T-helper 1 cell treated with Interleukin-12 subunit alpha and Interleukin-12 subunit beta and Interleukin-4 antibody, amounts not matched to agents 30 ng/mL and 1 ng/mL, for 36 hours (primary cell): ENCODE results near the gene PDE1A. TPM values are rescaled to one million over a fixed set of nuclear protein-coding genes. Genes with fewer than 3 reads are reported as not detected.
"Not testable (repeated sequence)": the region's sequence is repeated elsewhere in the genome, so short reads cannot be mapped to it uniquely, and the experiment has no call there.

ENCODE experiments used
- intact Hi-C: fragments of 100-400 bp; cut with micrococcal nuclease; formaldehyde crosslinking; loops from one replicate; pipeline ENCODE4 v1.15.1; 2024
- total RNA-seq: library from RNA; stranded (reverse); gene quantifications from 2 replicates; pipeline ENCODE4 v1.2.3, GENCODE V29; 2022

The PDE1A gene
- total RNA-seq, 1 donor from 2014 or later: not detected

DNA sequence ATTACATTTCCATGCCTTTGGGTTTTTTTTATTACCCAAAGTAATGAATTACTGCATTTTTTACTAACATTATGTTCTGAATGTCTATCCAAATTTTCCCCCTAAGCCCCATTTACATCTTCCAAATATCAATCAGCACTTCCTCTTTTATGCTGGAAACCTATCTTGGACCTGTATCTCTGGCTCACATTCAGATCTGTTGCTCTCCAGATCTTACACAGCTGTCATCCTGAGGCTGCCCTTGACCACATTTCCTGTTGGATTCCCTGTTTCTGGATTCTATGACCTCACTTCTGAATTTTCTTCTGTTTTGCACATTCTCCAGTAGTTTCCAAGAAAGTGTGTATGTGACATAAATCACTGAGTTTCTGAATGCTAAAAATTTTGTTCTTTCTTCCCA is 146.7 kb downstream of the PDE1A start:
- intact Hi-C loops: no loop called here

DNA sequence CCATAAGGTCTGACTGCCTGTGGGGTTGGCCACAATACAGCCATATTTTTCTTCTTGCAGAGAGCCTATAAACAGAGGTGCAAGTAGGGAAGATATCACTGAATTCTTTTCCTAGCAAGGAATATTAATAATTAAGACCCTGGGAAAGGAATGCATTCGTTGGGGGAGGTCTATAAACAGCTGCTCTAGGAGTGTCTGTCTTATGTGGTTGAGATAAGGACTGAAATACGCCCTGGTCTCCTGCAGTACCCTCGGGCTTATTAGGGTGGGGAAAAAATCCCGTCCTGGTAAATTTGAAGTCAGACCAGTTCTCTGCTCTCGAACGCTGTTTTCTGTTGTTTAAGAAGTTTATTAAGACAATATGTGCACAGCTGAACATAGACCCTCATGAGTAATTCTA is 150.2 kb downstream of the PDE1A start:
- intact Hi-C loops: not testable (repeated sequence)

DNA sequence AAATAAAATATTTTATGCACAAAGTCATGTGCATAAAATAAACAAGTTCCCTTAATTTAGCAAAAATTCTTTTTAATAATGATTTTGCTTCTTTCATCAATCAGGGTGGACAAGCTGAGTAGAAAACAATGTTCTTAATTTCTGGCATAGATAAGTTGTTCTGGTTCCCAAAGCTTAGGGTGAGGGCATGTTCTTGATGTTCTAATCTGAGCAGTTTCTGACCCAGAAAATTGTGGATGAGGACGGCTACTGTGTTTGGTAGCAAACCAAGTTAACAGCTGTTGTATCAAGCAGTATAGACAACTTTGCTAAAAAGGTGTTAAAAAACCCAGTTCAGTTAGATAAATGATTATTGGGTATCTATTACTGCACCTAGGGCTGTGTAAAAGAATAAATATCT is 158.9 kb downstream of the PDE1A start:
- intact Hi-C loops: no loop called here

DNA sequence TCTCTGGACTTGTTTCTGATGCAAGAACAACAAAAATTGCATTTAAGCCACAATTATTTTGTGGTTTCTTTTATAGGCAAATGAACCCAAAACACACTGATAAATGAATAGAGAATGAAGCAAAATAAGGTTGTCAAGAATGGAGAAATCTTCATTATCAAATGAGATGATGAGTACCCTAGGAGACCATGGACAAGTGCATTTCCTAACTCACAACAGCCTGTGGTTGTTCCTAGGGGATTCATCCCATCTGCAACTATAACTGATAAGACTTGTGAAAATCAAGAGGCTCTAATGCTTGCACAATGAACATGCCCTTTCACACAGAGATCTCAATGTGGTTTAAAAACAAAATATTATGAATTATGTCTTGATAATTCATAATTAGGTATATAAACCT is 159.9 kb downstream of the PDE1A start:
- intact Hi-C loops: no loop called here

DNA sequence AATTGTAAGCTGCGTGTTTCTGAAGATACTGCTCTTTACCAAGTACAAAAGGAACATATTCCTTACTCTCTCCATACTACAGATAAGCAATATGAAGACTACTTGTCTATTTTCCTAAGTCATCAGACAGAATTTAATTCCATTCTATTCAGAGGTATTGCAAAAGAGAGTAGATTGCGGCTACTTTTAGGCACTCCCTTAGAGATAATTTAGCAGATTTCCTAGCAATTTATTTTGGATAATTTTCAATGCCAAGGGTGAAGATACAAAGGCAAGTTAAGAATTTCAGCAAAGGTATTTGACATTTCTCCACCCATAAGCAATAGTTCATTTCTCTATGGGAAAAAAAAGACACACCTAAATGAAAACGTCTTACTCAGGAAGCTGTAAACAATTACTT is 161.1 kb downstream of the PDE1A start:
- intact Hi-C loops: no loop called here

DNA sequence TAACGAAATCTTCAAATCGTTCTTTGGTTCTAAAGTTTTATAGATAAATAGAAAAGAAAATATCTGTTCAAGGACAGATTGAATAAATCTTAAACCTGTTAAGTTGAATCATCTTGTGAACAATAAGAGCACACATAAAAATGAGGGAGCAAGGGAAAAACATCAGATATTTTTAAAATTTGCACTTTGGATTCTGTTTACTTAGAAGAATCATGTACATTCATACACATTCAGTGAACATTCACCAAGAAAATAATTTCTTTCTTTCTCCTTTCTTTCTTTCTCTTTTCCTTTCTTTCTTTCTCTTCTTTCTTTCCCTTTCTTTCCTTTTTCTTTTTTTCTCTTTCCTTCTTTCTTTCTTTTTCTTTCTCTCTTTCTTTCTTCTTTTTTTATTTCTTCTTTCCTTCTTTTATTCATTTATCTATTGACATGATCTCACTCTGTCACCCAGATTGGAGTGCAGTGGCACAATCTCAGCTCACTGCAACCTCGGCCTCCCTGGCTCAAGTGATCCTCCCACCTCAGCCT is 164.9 kb downstream of the PDE1A start:
- intact Hi-C loops: no loop called here

DNA sequence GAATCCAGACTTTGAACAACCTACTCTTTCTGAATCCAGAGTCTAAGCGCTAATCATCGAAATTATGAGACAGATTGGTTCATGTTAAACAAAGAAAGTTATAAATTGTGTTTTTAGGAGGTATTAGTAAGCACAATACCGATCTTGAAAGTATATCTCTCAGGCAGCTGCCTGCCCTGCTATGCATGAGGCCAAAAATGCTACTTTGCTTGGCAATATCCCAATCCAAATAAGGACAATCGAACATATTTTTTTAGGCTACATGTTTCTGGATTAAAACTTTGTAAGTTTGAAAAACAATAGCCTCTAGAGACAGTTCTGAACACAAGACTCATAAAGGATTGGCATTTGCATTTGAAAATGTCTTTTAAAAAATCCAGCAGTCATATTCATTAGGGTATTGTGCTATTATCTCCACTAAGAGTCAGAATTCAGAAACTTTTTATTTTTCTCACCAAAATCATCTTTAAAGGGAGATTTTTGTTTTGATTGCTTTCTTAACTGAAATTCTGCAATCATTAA is 167.1 kb downstream of the PDE1A start:
- intact Hi-C loops: no loop called here

DNA sequence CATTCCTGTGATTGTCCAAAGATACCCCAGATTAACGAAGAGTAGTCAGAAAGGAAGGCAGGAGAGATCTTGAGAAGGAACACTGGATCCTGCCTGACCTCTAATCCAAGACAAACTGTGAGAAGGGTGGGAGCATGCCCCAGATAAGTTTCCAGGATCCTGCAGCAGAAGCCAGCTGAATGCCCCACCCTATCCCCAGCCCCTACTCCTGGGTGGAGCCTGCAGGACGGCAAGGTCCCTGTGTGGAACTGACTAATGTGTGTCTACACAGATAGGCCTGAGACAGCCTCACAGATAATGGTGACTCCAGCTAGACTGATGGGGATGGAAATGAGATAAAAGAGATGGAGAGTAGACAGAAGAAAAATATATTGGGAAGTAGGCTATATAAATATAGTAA is 174.3 kb downstream of the PDE1A start:
- intact Hi-C loops: no loop called here

DNA sequence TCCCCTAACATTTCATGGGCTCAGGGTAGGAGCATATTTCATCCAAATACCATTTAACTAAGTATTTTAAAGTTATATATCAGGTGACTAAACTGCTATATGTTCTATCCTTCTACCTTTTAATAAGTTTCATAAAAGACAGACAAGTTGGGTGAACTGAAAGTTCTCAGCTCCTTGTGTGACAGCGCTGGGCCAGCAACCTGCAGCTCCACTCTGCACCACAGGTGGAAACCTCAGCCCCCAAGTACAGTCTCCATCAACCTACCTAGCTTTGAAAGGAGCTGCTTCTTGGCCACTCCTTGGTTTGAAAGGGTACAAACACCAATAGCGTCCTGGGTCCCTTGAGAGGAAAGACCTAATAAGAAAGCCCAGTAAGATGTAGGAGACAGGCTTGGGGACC is 177.9 kb downstream of the PDE1A start:
- intact Hi-C loops: no loop called here

DNA sequence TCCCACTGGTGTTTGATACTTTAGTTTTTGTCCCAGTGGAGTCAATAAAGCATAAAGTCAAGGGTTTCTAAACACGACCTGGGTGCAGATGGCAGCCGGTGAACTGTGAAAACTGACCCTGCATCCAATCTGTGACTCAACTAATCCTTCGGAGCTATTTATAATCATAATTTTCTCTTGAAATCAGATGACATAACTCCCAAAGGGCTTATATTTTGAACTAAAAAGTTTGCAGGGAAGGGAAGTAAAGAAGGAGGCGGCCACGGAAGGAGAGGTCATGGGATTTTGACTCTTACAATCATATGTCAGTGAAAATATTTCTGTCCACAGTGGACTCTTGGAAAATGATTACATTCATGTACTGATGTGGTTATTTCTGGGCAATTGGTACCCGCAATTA is 178.5 kb downstream of the PDE1A start:
- intact Hi-C loops: no loop called here

DNA sequence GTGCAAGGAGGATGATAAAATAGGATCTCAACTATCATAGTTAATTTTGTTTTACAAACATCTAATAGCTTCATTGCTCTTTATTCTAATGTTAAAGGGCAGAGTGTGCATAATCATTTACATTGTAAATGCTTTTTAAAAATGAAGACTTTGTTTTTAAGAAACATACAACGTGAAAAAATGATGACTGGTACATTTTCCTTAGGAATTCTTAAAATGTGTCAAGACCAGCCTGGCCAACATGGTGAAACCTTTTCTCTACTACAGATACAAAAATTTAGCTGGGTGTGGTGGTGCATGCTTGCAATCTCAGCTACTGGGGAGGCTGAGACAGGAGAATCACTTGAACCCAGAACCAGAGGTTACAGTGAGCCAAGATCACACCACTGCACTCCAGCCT is 179.0 kb downstream of the PDE1A start:
- intact Hi-C loops: no loop called here

DNA sequence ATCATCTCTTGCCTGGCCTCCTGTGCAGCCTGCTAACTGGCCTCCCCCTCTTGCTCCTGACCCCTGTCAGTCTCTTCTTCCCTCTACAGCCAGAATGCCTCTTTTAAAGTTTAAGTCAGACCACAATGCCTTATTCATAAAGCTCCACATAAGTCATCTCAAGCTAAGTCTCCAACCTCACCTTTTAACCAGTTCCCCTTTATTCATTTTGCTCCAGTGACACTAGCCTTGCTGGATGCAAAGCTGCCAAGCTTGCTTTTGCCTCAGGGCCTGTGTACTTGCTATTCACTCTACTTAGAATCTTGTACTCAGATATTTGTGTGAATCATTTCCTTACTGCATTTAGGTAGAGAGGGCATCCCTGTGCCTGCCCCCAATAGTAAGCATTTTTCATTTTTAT is 180.9 kb downstream of the PDE1A start:
- intact Hi-C loops: no loop called here

DNA sequence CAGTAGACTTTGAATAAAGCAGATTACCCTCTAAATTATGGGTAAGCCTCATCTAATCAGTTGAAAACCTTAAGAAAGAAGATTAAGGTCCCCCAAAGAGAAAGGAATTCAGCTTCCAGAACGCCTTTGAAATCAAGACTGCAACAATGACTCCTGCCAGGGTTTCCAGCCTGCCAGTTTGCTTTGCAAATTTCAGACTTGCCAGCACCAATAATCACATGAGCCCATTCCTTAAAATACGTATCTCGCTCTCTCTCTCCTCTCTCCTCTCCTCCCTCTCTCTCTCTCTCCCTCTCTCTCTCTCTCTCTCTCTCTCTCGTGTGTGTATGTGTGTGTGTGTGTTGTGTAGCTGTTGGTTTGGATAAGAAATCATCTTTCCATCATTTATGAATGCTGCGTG is 184.2 kb downstream of the PDE1A start:
- intact Hi-C loops: no loop called here

DNA sequence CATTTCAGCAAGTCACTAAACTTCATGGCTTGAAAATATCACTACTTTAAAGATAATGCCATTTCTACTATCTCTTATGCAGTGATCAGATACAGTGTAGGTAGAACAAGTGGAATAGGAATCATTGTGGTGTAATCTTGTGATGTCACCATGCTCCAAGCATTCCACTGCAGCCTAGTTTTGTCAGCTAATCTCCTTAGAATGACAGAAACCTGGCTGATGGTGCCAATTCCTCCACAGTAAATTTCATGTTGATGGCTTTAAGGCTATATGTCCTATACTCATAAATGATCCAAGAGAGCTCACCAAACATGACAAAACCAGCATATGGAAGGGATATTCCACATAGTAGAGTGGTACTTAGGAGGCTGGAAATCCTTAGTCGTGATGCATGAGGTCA is 184.9 kb downstream of the PDE1A start:
- intact Hi-C loops: no loop called here

DNA sequence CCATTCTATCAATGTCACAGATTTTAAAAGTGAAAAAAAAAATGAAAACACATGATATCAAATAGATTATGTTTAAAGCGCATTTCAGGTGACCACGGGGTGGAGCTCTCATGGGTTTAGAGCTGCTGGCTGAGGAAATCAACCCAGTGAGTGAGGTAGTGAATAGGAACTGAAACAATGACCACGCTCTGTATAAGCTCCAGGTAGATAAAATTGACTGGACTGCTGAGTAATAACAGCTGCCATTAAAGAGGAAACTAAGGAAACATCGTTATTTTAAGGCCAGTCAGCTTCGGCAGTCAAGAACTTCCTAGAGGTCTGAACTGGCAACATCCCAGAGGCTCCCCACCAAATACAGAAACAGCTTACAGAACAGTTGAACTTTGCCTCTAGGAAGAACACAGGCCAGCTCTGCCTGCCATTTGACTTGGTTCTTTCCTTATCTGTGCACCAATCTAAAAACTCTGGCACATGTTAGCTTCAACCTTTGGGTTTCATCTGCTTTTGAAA is 185.9 kb downstream of the PDE1A start:
- intact Hi-C loops: loop anchor here (1.0 kb wide), 2 partner anchors 409 to 739 kb away; no protein-coding TSS in a partner anchor

DNA sequence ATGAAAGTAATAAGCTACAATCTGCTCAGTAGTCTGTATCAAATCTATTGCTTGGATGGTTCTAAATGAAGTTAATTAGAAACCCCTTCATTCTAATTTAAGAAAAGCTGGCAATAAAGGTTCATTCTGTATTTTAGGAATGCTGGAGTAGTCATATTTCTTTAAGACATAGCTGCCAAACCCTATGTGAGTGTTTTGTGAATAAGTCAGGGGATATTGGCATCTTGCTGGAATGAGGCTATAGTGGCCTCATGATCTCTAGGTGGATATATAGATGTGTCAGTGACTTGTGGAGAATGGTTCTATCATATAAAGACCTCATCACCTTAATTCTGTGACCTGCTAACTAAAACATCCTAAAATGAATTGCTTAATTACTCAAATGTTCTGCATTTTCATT is 196.3 kb downstream of the PDE1A start:
- intact Hi-C loops: no loop called here

DNA sequence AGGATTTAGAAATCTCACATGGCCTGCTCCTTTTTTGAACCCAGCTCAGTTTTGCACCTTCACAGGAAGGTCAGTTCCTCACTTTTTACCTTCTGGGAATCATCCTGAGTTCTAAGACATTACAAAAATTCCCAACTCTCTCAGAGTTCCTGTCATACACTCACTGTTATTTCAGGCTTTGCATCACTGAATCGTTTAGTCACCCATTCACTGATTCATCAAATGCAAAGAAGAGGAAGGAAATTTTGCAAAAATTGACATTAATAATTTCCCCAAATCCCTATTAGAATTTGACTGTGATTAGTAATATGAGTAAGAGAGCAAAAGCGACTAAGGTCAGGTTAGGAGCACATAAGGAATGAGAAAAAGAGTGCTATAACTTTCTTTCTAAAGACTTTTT is 197.5 kb downstream of the PDE1A start:
- intact Hi-C loops: no loop called here

DNA sequence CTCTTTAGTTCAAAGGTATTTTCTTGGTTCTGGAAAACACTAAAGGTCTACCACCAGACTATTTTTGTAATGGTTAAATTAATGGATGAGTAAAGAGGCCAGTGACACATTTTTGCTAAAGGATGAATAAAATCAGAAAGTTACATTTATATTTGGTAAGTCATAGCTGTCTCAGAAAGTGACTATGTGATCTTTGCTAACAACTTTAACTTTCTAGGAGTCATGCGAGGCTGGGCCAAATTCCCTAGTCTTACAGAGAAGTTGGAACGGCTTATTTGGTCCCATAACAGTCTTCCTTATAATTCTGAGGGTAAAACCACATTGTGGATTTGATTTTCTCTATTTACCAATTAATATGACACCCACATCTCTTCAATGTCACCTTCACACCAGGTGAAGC is 198.1 kb downstream of the PDE1A start:
- intact Hi-C loops: no loop called here

DNA sequence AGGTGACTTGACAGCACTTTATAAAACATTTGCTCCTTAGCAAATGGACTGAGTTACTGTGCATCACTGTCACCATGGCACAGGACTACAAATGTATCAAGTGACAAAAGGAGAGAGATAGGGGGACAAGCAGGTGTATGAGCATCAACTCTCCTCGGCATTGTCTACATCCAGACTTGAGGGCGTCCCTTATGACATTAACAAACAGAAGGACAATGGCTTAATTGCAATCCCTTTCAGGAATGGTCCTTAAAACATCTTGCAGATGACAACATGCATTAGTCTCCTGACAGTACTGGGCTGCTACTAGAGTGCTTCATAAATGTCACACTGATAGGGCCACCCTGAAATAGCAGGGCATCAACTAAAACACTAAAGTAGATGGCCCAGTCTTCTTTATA is 198.8 kb downstream of the PDE1A start:
- intact Hi-C loops: no loop called here

DNA sequence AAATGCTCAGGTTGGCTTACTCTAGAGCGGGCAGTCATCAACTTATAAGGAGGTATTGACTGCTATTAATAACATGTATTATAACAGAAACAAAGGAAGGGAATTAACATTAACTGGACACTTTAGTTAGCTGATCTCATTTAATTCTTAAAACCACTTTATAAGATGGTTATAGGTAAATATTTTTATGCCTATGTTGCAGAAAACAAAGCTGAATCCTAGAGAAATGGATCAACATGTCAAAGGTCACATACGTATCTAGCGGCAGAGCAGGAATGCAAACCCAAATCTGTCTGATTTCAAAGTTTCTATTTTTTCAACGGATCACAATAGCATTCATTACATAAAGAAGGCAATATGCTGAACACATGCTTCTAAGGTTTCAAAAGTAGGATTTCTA is 200.0 kb downstream of the PDE1A start:
- intact Hi-C loops: no loop called here

DNA sequence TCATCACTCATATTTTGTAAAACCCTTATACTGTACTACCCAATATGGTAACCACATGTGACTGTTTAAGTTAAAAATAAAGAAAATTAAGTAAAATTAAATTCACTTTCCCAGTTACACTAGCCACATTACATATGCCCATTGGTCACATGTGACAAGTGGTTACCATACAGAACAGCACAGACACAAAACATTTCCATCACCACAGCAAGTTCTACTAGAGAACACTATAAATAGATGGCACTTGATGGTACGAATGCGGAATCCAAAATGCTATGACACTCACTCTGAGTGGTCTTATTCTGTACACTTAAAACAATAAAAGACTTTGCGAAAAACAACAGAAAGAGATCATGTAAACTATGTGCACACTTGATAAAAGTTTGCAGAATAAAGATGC is 202.2 kb downstream of the PDE1A start:
- intact Hi-C loops: no loop called here

DNA sequence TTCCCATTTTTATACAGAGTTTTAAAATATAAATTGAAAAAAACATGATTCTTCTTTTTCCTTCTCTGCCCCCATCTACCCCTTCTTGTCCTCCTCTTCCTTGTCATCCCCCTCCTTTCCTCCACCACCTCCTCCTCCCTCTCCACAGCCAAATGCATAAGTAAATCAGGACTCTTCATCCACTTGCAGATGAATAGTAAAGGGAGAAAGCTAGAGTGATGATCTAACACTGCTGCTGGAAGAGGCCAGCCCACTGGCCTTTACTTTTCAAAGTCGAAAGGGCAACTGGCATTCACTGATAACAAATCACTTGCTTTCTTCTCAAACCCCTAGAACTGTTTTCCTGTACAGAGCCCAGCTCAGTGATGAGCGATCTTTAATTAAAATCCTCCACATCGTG is 205.8 kb downstream of the PDE1A start:
- intact Hi-C loops: no loop called here

DNA sequence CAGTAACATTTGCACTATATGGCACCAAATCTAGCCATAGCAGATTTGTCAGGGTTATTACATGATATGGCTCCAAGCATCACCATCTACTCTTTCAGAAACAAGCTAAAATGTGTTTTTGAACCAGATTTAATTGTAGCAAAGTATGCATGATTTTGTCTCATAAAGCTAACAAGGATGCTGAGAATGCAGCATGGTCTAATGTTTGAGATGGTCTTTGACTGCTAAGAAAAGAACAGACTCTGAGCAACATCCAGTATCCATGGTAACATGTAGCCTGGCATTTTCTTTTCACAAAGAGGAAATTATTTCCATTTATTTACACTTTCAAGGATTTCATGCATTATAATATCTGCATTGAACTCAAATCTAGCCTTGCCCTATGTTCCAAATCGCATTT is 206.5 kb downstream of the PDE1A start:
- intact Hi-C loops: no loop called here

DNA sequence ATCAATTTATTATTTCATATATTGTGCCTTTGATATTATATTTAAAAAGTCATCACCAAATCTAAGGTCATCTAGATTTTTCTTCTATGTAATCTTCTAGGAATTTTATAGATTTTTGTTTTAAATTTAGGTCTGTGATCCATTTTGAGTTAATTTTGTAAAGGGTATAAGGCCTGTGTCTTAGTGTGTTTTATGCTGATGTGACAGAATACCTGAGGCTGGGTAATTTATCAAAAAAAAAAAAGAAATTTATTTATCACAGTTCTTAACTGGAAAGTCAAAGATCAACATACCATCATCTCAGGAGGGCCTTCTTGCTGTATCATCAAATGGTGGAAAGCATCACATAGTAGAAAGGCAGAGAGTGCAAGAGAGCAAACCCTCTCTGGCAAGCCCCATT is 216.2 kb downstream of the PDE1A start:
- intact Hi-C loops: no loop called here
